Liver (tissue), 3 donors: ENCODE results near the gene PLA2G4E.

Experiments
- CTCF ChIP-seq: fragments of 150-350 bp; IDR thresholded peaks from 2 replicates; pipeline ENCODE4 v1.5.1; 2017; ENCODE audit warnings: improper control_type of control experiment, low read depth, low read length; ENCODE audit not compliant: missing input control
- RAD21 ChIP-seq, 2 donors: IDR thresholded peaks; 2 replicates each; pipeline ENCODE4 v1.6.1; 2016; ENCODE audit warnings: antibody characterized with exemption in 2 of 2, mild to moderate bottlenecking in 2 of 2
- RXRA ChIP-seq, 2 donors: IDR thresholded peaks; 2 replicates each; pipeline ENCODE4 v1.6.1; 2017 to 2018; ENCODE audit warnings: antibody characterized with exemption in 2 of 2, mild to moderate bottlenecking in 1 of 2
- TF ChIP-seq, protein P1 (sequence below): IDR thresholded peaks from 2 replicates; pipeline ENCODE4 v1.6.1; 2016; ENCODE audit warnings: antibody characterized with exemption, mild to moderate bottlenecking
- donor health status: healthy.
- donor health status: healthy.

GRCh38 chr15:42046597-42046996 lies 25.8 kb upstream of the PLA2G4E start:
- TF ChIP-seq CTCF, result no peak
- no peak for TF ChIP-seq RAD21 (IDR thresholded peaks at IDR 0.05)
- TF ChIP-seq, protein P1, sequence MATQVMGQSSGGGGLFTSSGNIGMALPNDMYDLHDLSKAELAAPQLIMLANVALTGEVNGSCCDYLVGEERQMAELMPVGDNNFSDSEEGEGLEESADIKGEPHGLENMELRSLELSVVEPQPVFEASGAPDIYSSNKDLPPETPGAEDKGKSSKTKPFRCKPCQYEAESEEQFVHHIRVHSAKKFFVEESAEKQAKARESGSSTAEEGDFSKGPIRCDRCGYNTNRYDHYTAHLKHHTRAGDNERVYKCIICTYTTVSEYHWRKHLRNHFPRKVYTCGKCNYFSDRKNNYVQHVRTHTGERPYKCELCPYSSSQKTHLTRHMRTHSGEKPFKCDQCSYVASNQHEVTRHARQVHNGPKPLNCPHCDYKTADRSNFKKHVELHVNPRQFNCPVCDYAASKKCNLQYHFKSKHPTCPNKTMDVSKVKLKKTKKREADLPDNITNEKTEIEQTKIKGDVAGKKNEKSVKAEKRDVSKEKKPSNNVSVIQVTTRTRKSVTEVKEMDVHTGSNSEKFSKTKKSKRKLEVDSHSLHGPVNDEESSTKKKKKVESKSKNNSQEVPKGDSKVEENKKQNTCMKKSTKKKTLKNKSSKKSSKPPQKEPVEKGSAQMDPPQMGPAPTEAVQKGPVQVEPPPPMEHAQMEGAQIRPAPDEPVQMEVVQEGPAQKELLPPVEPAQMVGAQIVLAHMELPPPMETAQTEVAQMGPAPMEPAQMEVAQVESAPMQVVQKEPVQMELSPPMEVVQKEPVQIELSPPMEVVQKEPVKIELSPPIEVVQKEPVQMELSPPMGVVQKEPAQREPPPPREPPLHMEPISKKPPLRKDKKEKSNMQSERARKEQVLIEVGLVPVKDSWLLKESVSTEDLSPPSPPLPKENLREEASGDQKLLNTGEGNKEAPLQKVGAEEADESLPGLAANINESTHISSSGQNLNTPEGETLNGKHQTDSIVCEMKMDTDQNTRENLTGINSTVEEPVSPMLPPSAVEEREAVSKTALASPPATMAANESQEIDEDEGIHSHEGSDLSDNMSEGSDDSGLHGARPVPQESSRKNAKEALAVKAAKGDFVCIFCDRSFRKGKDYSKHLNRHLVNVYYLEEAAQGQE, result no peak
- no peak for TF ChIP-seq RXRA (IDR thresholded peaks at IDR 0.05)
